H1 (cell line): ENCODE data around the gene CACNA1C. TPM values are rescaled to one million over a fixed set of nuclear protein-coding genes. Genes with fewer than 3 reads are reported as not detected.

Experiments used
- CTCF ChIA-PET: fragments of 300-600 bp; sonication (Branson Sonifier 250); formaldehyde crosslinking; loops from one replicate; lab custom pipeline; 2021; ENCODE audit not compliant: partially characterized antibody; lab: Charles Lee
- POLR2A ChIA-PET: fragments of 300-600 bp; sonication (Branson Sonifier 250); formaldehyde crosslinking; loops from one replicate; lab custom pipeline; 2021; ENCODE audit warnings: inconsistent platforms; ENCODE audit not compliant: partially characterized antibody; lab: Charles Lee
- DNase-seq, 2 experiments: peaks; one replicate each; pipeline versions ENCODE4 v3.0.0 to v3.0.0-alpha.2; 2010 to 2022; ENCODE audit warnings: low spot score in 2 of 2, low read depth in 1 of 2, mixed read lengths in 1 of 2
- FAIRE-seq: peaks from 2 replicates; lab custom pipeline; 2011; peaks lifted over from hg19 to GRCh38; lab: Jason Lieb, UNC
- H2AFZ ChIP-seq: 2 replicates; pipeline ENCODE4 v1.8.1; 2012; ENCODE audit warnings: low read length, inconsistent platforms
- H2AK5ac ChIP-seq: 2 replicates; pipeline ENCODE4 v1.6.1; 2013; ENCODE audit warnings: low read depth, low read length
- H2BK120ac ChIP-seq: replicated peaks from 2 replicates; pipeline ENCODE3; 2013; ENCODE audit warnings: low read depth, low read length, inconsistent platforms
- H2BK12ac ChIP-seq: 2 replicates; pipeline ENCODE4 v1.6.1; 2013; ENCODE audit warnings: low read depth, low read length
- H2BK15ac ChIP-seq: 2 replicates; pipeline ENCODE4 v1.6.1; 2013; ENCODE audit warnings: low read length
- H2BK20ac ChIP-seq: 2 replicates; pipeline ENCODE4 v1.6.1; 2013; ENCODE audit warnings: low read length
- H2BK5ac ChIP-seq: 2 replicates; pipeline ENCODE4 v1.6.1; 2013; ENCODE audit warnings: low read depth, low read length
- H3K14ac ChIP-seq: 2 replicates; pipeline ENCODE4 v1.6.1; 2013; ENCODE audit warnings: inconsistent platforms; ENCODE audit not compliant: insufficient read length
- H3K18ac ChIP-seq: 2 replicates; pipeline ENCODE4 v1.6.1; 2013; ENCODE audit warnings: low read length; ENCODE audit errors: extremely low read depth
- H3K23ac ChIP-seq: 2 replicates; pipeline ENCODE4 v1.6.1; 2013; ENCODE audit warnings: inconsistent platforms; ENCODE audit not compliant: insufficient read length
- H3K23me2 ChIP-seq: 2 replicates; pipeline ENCODE4 v1.6.1; 2013; ENCODE audit warnings: low read depth, low read length
- H3K27ac ChIP-seq: 2 replicates; pipeline ENCODE4 v1.6.1; 2011; ENCODE audit warnings: low read depth, low read length, inconsistent platforms
- H3K27me3 ChIP-seq, 4 experiments: replicated peaks in 1 of 4; 1 replicate in 1 of 4; 2 replicates in 3 of 4; pipeline versions ENCODE4 v1.6.1 to v1.8.1; 2011 to 2013; ENCODE audit warnings: low read length in 3 of 4, mild to moderate bottlenecking in 3 of 4, inconsistent platforms in 2 of 4, mixed read lengths in 2 of 4, moderate library complexity in 1 of 4; ENCODE audit not compliant: control insufficient read depth in 3 of 4, insufficient read depth in 3 of 4; ENCODE audit errors: extremely low read depth in 1 of 4
- H3K36me3 ChIP-seq, 4 experiments: 2 replicates each; pipeline versions ENCODE4 v1.6.1 to v1.8.1; 2011 to 2013; ENCODE audit warnings: mild to moderate bottlenecking in 4 of 4, low read length in 3 of 4, moderate library complexity in 2 of 4, control low read depth in 1 of 4, inconsistent platforms in 1 of 4; ENCODE audit not compliant: insufficient read depth in 4 of 4, control insufficient read depth in 2 of 4
- H3K4ac ChIP-seq: replicated peaks from 2 replicates; pipeline ENCODE3; 2013; ENCODE audit warnings: low read length, low read depth, mixed read lengths, inconsistent platforms; ENCODE audit not compliant: insufficient read length
- H3K4me1 ChIP-seq, 4 experiments: replicated peaks in 1 of 4; 1 replicate in 1 of 4; 2 replicates in 3 of 4; pipeline versions ENCODE4 v1.6.1 to v1.8.1; 2011 to 2013; ENCODE audit warnings: low read length in 3 of 4, inconsistent platforms in 2 of 4, mixed read lengths in 1 of 4; ENCODE audit not compliant: insufficient read depth in 4 of 4, control insufficient read depth in 3 of 4
- H3K4me2 ChIP-seq, 2 experiments: 2 replicates each; pipeline versions ENCODE4 v1.6.1 to v1.8.1; 2011 to 2013; ENCODE audit warnings: low read depth in 2 of 2, low read length in 2 of 2, control low read depth in 1 of 2, inconsistent platforms in 1 of 2, mild to moderate bottlenecking in 1 of 2; ENCODE audit not compliant: insufficient read depth in 1 of 2
- H3K4me3 ChIP-seq, 4 experiments: fragments of 200-600, 300-600 bp in 1 of 4; sonication (generic), shearing (Covaris generic), sonication (Bioruptor Twin) in 1 of 4; 2 replicates each; pipeline versions ENCODE4 v1.5.1 to v1.8.1; 2011 to 2016; ENCODE audit warnings: low read length in 4 of 4, low read depth in 3 of 4, control low read depth in 2 of 4, inconsistent platforms in 2 of 4, mild to moderate bottlenecking in 2 of 4, mixed read lengths in 1 of 4, moderate library complexity in 1 of 4; ENCODE audit not compliant: insufficient read depth in 2 of 4; ENCODE audit errors: extremely low read depth in 1 of 4
- H3K56ac ChIP-seq: replicated peaks from 2 replicates; pipeline ENCODE3; 2013; ENCODE audit warnings: low read depth, mild to moderate bottlenecking, mixed read lengths, low read length, inconsistent platforms; ENCODE audit not compliant: insufficient read length
- H3K79me1 ChIP-seq: 2 replicates; pipeline ENCODE4 v1.6.1; 2013; ENCODE audit warnings: low read depth, low read length, control low read depth
- H3K79me2 ChIP-seq, 2 experiments: 2 replicates each; pipeline versions ENCODE4 v1.6.1 to v1.8.1; 2012 to 2013; ENCODE audit warnings: low read length in 2 of 2, mild to moderate bottlenecking in 2 of 2, inconsistent platforms in 1 of 2; ENCODE audit not compliant: insufficient read depth in 2 of 2, control insufficient read depth in 1 of 2
- H3K9ac ChIP-seq, 4 experiments: replicated peaks in 1 of 4; 1 replicate in 1 of 4; 2 replicates in 3 of 4; pipeline versions ENCODE4 v1.6.1 to v1.8.1; 2011 to 2013; ENCODE audit warnings: low read depth in 3 of 4, low read length in 3 of 4, control low read depth in 2 of 4, mild to moderate bottlenecking in 2 of 4, moderate library complexity in 2 of 4, inconsistent platforms in 1 of 4; ENCODE audit errors: extremely low read depth in 1 of 4
- H3K9me3 ChIP-seq, 2 experiments: 2 replicates each; pipeline versions ENCODE4 v1.6.1 to v1.8.1; 2012 to 2013; ENCODE audit warnings: mild to moderate bottlenecking in 2 of 2, moderate library complexity in 2 of 2, control low read depth in 1 of 2, inconsistent platforms in 1 of 2, low read depth in 1 of 2, low read length in 1 of 2, mixed read lengths in 1 of 2; ENCODE audit not compliant: insufficient read depth in 2 of 2
- H4K20me1 ChIP-seq, 2 experiments: replicated peaks in 1 of 2; 2 replicates each; pipeline versions ENCODE3 to v1.8.1; 2011 to 2013; ENCODE audit warnings: inconsistent platforms in 2 of 2, low read length in 2 of 2, mild to moderate bottlenecking in 1 of 2; ENCODE audit not compliant: insufficient read depth in 2 of 2, control insufficient read depth in 1 of 2
- H4K5ac ChIP-seq: 2 replicates; pipeline ENCODE4 v1.6.1; 2013; ENCODE audit warnings: low read length, low read depth, mixed read lengths, inconsistent platforms; ENCODE audit not compliant: insufficient read length
- H4K8ac ChIP-seq: 2 replicates; pipeline ENCODE4 v1.8.0; 2013; ENCODE audit warnings: mild to moderate bottlenecking, moderate library complexity, low read length, inconsistent platforms; ENCODE audit not compliant: insufficient read depth; ENCODE audit errors: extremely low read depth
- H4K91ac ChIP-seq: replicated peaks from 2 replicates; pipeline ENCODE3; 2013; ENCODE audit warnings: low read length, mixed read lengths, inconsistent platforms; ENCODE audit not compliant: insufficient read length
- ATF3 ChIP-seq: IDR thresholded peaks from 2 replicates; pipeline ENCODE4 v1.6.1; 2011; ENCODE audit warnings: low read depth, mild to moderate bottlenecking, low read length; ENCODE audit not compliant: insufficient read depth
- CTCF ChIP-seq, 3 experiments: IDR thresholded peaks; 1 replicate in 2 of 3; 2 replicates in 1 of 3; pipeline versions ENCODE4 v1.5.1 to v1.6.1; 2011; ENCODE audit warnings: low read length in 3 of 3, mild to moderate bottlenecking in 3 of 3, inconsistent platforms in 2 of 3, low read depth in 1 of 3, moderate library complexity in 1 of 3; ENCODE audit not compliant: insufficient read depth in 1 of 3; ENCODE audit errors: control extremely low read depth in 1 of 3
- E2F6 ChIP-seq: IDR thresholded peaks from 2 replicates; pipeline ENCODE4 v1.6.1; 2012; ENCODE audit warnings: inconsistent platforms
- EZH2 ChIP-seq: fragments of 200-600 bp; sonication (generic); IDR thresholded peaks from 2 replicates; pipeline ENCODE4 v1.7.1; 2012; ENCODE audit warnings: low read depth, mild to moderate bottlenecking, moderate library complexity, low read length, inconsistent platforms; ENCODE audit not compliant: severe bottlenecking
- GTF2F1 ChIP-seq: IDR thresholded peaks from 2 replicates; pipeline ENCODE4 v1.6.1; 2012; ENCODE audit warnings: low read depth, low read length, improper control_type of control experiment, borderline replicate concordance
- KDM4A ChIP-seq: IDR thresholded peaks from one replicate; pipeline ENCODE4 v1.7.1; 2012; ENCODE audit warnings: low read depth, mild to moderate bottlenecking, moderate library complexity, low read length, inconsistent platforms; ENCODE audit not compliant: severe bottlenecking
- MAX ChIP-seq: IDR thresholded peaks from 2 replicates; pipeline ENCODE4 v1.6.1; 2012; ENCODE audit warnings: inconsistent platforms
- RXRA ChIP-seq: IDR thresholded peaks from 2 replicates; pipeline ENCODE4 v1.6.1; 2011; ENCODE audit warnings: low read depth, mild to moderate bottlenecking, low read length, moderate library complexity; ENCODE audit not compliant: insufficient read depth
- WGBS, 2 experiments: shearing (Covaris generic) in 1 of 2; methylation state at CpG; one replicate each; pipeline versions ENCODE4 v1.1.6 to v1.1.7; 2013 to 2015; ENCODE audit warnings: low lambda C conversion rate in 2 of 2, mixed read lengths in 2 of 2, inconsistent platforms in 1 of 2, low coverage in 1 of 2, missing lambda C conversion rate in 1 of 2; ENCODE audit not compliant: insufficient replicate concordance in 2 of 2, insufficient coverage in 1 of 2, insufficient read length in 1 of 2; ENCODE audit errors: extremely low coverage in 1 of 2, missing lambda C conversion rate in 1 of 2; 5-methylcytosine and 5-hydroxymethylcytosine counted together
- polyA plus RNA-seq, 7 experiments: library from polyadenylated mRNA; depleted of rRNA in 3 of 7; stranded (reverse) in 5 of 7; unstranded in 2 of 7; fragments of >200 nt in 5 of 7; fragments of 200-250 nt in 2 of 7; gene quantifications; 1 replicate in 5 of 7; 2 replicates in 1 of 7; 4 replicates in 1 of 7; pipeline versions ENCODE4 v1.2.1 to v1.2.3, GENCODE V29; 2011 to 2013; ENCODE audit warnings: missing spikeins in 2 of 7, mixed read lengths in 2 of 7
- total RNA-seq: library from RNA; stranded (reverse); fragmentation: NEBNext Ultra II Directional; extraction: Animal tissue kit (Norgen Biotek cat#: 25700); gene quantifications from 2 replicates; pipeline ENCODE4 v1.2.1, GENCODE V29; 2021

CACNA1C gene
- total and polyA plus RNA-seq, 2 of the 8 experiments (the other 6 are each of a cell fraction or from before 2014, with no cell fraction given), result 1.3 TPM

- no peak overlapping the region for H4K5ac ChIP-seq
- H3K36me3 ChIP-seq, result no peaks in the 10 kb centered on the region
- no peak overlapping the region for H3K4me2 ChIP-seq
- no peak overlapping the region for H3K18ac ChIP-seq
- H2AFZ ChIP-seq, result no peak overlapping the region
- no peaks in the 10 kb centered on the region for H3K9me3 ChIP-seq
- peak overlapping the region; percentile 46; the same call in 1 of the 2 replicates for H2BK15ac ChIP-seq
- CTCF ChIA-PET, result interaction anchor here (0.7 to 6.9 kb wide), 10 partner anchors 25 to 265 kb away, joined by 3 to 30 read pairs (median 4); no protein-coding TSS in a partner anchor
- H3K27ac ChIP-seq, result no peak overlapping the region
- POLR2A ChIA-PET, result no interaction called here
- peaks cover 0 to 2% (median 0%) of the 10 kb centered on the region in 4 experiments; a peak in 1 of 7 replicates for H3K4me1 ChIP-seq
- H2BK12ac ChIP-seq, result peak overlapping the region; percentile 60; the same call in 1 of the 2 replicates
- H3K79me2 ChIP-seq, result no peaks in the 10 kb centered on the region
- no peak overlapping the region for H3K4ac ChIP-seq
- no peak for FAIRE-seq
- H3K79me1 ChIP-seq, result no peaks in the 10 kb centered on the region; the same call in 1 of the 2 replicates
- H4K8ac ChIP-seq, result no peak overlapping the region
- no peak overlapping the region for H2AK5ac ChIP-seq
- H2BK5ac ChIP-seq, result no peak overlapping the region
- H2BK120ac ChIP-seq, result no peak overlapping the region
- H3K4me3 ChIP-seq, result no peak overlapping the region
- H3K14ac ChIP-seq, result no peak overlapping the region
- no peak overlapping the region for H2BK20ac ChIP-seq
- H4K20me1 ChIP-seq, result no peaks in the 10 kb centered on the region
- no peak overlapping the region for H3K9ac ChIP-seq
- no peak overlapping the region for H4K91ac ChIP-seq
- H3K23ac ChIP-seq, result no peak overlapping the region
- no peak overlapping the region for H3K56ac ChIP-seq
- WGBS, 2 experiments, result 81% methylated on average over 4 of the region's 4 CpGs; no CpG with 5 or more reads in 1 of the 2 experiments
- no peaks in the 10 kb centered on the region for H3K23me2 ChIP-seq
- no peaks in the 10 kb centered on the region for H3K27me3 ChIP-seq
- DNase-seq, result no peak
- no peak for TF ChIP-seq ATF3
- TF ChIP-seq EZH2, result no peak
- TF ChIP-seq CTCF (IDR thresholded peaks at IDR 0.05; ENCODE audit: control extremely low read depth in 1 of 3, insufficient read depth in 1 of 3, low read depth in 1 of 3, low read length in 3 of 3), result no peak
- TF ChIP-seq KDM4A, result no peak
- TF ChIP-seq RXRA, result no peak
- no peak for TF ChIP-seq MAX
- TF ChIP-seq GTF2F1, result no peak
- no peak for TF ChIP-seq E2F6
Observed at GRCh38 chr12:2320841-2321240, 268.1 kb downstream of the CACNA1C start.
